ENCODE results near the gene LRMDA.

The LRMDA gene

DNA sequence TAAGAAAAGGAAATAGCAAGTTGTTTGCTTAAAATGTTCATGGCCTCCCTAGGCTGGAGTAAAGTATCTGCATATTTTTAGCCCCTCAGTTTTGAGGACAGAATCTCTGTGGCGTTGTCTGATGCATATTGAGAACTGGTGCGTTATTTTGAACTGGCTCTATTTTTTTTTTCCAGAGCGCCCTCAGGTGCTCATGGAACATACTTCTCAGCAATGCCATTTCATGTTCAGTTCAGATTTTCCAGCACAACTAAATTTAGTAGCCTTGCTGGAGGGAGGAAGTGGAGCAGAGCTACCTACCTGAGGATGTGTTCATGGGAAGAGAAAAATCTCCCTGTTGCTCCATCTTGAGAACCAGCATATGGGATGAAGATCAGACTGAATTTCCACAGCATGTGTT, 870.5 kb downstream of the LRMDA start:
- DNase-seq = no peak

DNA sequence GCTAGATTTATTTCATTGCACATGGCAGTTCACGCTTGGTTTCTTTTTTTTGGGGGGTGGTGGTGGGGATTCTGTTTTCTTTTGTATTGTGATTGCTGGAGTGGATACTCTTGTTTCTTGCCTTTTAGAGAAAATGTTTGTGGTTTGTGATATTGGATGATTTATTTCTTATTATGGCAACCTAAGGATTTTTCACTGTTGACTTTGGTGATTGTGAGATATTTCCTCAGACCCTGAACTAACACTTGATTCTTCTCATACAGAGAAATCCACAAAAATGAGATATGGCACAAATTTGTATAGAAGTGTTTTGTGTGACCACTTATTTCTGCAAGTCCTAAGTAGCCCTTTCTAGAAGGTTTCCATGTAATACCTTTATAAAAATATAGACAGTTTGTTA, 871.1 kb downstream of the LRMDA start:
- DNase-seq = no peak

DNA sequence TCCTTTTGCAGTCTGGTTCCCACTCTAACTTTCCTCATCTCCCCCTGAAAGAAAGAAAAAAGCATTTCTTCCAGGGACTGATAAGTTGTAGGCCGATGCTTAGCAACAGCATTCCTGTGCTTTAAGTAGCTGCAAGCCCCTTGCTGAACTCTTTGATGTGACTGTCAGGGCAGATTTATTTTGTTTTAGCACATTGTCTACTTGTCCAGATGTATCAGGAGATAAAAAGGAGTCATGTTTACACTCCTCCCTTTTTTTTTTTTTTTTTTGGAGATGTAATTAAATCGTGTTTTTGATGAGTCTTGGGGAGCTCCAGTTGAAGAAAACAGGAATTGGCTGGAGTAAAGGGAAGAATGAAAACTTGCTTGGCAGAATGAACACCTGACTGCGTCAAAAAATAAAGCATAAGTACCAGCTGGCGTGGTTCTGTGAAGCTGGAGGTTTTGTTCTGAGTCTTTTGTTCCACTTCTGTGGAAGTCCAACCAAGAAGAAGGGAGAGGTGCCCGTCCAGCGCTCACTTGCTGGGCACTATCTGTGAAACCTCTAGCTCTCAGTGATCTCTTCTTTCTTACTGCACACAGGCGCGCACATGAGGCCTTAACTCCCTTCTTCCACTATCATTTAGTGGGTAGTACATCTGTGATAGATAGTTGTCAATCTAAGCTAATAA, 871.7 kb downstream of the LRMDA start:
- no peak for DNase-seq

DNA sequence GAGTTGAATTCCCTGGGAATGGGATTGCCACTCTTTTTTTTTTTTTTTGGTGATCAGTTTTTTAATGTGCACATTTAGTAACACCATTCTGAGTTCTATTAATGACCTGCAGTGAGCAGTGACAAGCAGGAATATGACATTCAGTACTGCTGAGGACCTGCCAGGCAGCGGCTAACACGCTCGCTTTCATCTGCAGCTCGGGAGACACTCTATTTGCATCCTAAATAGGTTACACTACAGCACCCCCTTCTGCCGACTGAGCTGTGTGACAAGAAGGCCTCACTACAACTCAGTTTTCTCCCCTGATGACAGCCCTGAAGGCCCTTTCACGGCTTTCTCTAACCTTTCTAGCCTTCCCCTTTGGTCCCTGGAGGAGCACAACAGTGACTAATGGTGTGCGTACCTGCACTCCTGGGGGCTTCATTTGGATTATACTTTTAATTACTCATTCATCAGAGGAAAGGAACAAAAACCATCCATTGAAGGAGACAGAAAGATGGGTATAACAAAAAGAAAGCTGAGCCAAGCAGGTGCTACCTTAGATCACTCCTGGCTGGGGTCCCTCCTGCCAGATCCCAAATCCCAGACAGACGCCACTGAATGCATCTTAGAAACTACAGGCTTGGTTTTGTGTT, 872.4 kb downstream of the LRMDA start:
- DNase-seq = no peak

DNA sequence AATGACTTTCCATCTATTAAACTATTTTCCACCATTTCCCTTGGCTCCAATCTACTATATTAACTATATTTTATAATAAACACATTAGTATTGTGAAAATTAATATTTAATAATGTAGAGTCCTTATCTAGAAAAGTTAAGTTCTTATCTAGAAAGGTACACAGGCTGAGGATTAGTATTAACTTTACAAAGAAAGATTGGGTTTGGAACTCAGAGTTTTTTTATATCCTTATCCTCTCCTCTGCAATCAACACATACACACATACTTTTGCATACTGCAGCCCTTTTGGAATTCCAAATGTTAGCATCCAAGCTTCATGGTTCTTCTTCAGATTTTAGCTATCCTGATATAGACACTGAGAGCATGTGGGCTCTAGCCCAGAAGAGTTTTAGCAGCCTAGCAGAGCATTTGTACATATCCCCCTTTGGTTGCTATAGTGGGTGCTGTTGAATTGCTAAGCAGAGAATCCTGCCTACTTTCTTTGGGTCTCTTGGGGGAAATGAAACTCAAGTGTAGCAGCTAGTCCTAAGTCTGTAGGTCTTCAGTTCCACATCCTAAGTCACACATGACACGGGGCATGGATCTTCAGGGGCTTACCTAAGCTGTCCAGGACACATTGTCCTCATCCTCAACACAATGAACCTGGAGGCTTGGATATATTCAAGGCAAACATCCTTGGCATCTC, 874.6 kb downstream of the LRMDA start:
- no peak for DNase-seq

DNA sequence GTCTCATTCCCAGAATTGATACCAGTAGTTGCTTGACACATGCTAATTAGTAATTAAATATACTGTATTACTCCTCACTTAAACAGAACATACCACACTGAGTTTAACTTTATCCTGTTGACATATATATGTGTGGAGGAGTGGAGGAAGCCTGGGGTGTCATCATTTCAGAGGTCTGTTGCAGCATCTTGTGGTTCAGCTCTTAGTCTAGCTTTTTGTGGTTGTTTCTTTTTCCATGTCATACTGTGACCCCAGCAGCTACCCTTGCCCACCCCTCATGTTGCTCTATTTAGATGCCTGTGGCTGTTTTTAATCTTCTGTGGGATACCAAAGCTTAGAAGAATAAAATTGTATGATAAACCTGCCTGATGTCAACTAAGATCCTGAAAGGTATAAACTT, 875.4 kb downstream of the LRMDA start:
- DNase-seq = no peak

DNA sequence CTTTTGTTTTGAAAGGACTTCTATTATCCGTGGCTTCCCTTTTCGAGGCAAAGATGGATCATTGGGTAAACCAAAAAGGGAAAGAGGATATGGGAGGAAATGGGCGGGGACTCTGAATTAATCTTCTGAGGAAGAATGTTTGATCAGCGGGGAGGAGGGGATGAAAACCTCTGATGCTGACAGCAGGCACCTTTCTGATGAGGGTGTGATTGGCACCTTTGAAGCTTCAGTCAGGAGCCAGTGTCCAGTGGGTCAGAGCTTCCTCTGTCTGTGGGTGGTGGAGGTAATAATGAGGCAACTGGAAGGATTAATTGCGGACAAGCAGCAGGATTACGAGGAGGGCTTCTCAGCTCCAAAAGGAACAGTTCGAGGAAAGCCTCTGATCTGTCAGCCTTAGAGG, 877.6 kb downstream of the LRMDA start:
- DNase-seq = no peak

DNA sequence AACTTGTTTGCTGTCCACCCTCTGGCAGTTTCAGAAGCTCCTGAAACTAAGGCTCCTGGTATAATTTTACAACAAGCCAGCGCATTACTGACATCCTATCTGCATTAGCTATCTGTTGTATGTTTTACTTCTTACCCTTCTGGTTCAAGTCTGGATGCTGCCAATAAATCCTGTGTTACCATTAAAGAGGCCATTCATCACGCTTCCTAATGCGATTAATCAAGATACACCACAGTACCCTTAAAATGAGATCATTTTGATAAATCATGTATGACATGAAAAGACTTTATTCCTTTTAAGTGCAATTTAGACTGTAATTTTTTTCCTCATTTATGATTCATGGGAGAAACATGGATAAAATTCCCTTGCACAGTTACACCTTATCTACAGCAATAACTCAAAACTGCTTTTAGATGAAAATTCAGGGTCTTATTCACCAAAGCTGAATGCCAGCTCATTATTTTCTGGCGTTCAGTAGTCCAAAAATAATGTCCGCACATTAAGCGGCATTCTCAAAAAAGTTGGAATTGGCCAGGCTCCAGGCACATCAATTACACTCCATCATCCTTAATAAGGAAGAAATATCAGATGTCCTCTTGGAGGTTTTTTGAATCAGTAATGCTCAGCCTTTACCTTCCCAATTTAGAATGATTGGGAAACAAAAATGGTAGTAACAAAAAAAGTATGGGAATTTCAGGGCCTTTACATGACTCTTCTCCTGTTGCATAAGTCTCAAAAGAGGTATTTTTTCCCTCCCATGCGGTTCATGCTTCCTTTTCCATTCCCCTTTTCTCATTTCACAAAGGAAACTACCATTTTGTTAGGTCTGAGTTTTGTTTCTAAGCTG, 878.5 kb downstream of the LRMDA start:
- DNase-seq = no peak

DNA sequence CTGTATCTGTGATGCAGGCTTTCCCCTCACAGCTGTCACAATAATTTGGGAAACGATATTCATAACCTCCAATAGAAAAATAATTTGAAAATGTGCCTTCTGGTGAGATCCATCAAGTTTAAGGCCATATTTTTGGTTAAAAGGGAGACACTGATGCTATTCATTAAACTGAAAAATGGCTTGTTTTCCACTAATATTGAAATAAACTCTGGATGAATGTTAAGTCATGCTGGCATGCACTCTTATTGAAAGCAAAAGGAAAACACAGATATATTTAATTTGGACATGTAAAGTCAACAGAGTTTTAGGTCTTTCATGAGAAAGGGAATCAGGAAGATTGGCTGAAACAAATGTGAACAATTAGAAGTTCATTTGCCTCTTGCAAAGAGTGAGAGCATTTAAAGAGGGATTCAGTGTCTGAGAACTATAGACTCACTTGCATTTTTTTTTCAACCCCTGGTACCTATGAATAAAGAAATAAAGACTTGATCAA, 879.2 kb downstream of the LRMDA start:
- no peak for DNase-seq

DNA sequence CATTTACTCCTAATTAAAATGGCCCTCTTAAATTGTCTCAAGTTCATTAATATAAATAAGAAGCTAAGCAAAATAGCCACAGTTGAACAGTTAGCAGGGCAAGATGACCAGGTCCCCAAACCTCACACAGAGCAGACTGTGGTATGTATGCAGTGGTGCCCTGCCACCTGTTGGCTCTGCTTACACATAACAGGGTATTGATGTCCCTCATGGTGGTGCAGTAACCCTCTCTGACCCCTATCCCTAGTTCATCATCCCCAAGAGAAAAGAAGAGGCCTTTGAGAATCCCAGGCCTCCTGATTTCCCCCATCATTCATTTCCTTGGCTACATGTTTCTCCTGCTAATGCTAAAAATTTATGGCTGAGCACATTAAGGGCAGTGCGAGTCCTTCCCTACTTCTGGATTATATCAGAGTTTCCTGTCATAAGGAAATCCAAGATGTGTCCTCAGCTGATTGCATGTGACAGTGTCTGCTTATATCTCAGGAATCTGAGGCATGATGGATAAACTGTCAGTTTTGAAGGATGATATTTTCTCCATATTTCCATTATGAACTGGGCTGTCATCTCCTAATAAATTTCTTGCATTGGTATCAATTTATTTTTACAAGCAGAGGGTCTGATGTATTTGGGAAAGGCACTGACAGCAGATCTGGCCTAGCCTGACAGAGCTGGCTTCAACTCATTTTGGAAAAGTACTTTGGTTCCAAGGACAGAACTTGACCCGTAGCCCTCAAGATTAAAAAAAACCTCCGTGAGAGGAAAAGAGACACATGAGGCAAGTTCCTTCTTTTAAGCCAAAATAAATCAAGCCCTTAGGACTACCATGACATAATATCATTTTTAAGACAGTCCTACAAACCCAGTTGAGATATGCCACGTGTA, 880.6 kb downstream of the LRMDA start:
- DNase-seq = no peak

DNA sequence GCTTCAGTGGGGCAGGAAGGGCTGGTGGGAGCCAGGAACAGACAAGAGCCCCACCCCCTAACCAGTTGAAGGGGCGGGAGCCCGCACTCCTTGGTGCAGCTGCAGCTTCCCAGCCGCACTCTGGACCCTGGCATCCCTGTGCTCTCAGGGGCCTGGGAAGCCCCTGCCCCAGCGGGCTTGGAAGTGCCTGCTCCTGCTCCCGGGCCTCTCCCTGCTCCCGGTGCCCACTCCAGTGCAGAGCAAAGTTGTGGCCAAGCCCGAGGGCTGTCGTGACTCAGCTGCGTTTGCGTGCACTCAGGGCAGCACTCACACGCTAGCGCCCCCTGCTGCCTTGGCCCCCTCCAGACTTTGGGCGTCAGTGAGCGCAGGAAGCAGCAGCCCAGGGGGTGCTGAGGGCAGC, 883.8 kb downstream of the LRMDA start:
- DNase-seq = no peak

DNA sequence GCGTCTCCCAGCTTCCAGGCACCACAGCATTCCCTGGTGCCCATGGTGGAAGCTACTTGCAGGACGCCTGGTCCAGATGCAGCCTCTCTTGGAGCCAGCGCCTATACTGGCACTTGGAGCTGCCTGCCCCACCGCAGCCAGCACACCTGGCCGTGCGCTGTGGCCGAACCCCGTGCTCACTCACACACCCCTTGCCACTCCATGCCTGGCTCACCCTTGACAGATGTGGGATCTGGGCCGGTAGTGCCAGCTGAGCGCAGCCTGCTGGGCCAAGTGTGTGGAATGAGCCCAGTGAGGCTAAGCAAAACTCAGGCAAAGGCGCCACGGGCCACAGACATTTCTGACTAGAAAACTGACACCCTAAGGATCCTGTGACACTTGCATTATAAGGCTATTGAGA, 884.8 kb downstream of the LRMDA start:
- DNase-seq = no peak

DNA sequence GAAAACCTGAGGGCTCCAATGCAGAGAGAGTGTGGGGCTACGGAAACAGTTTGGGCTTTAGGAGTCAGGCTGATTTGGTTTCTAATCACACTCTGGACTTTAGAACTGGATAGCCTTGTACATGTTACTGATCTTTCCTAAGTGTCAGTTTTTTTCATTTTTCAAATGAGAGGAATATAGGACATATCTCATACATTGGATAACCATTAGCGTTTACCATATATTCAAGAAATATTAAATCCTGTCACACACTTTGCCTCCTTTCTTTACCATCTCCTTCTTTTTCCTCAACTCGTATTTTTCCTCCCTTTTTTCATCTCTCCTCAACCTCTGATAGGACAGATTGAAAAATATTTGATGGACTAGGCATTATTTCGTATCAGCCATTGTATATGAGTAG, 885.7 kb downstream of the LRMDA start:
- DNase-seq = no peak

DNA sequence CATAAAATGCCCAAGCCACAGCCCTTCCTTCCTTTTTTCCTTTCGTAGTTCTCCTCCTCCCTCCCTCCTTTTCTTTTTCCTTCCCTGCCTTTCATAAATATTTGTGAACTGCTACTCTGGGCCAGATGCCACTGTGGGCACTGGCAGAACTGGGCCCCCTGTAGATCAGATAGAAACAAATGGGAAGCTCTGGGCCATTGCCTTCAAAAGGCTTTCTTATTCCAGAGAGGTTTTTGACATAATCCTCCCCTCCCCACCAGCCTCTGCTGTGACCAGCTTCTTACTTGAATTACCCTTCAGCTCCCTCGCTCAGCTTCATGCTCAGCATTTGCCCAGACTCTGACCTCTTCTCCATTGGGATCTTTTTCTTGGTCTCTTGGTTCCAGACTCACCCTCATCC, 886.8 kb downstream of the LRMDA start:
- no peak for DNase-seq

DNA sequence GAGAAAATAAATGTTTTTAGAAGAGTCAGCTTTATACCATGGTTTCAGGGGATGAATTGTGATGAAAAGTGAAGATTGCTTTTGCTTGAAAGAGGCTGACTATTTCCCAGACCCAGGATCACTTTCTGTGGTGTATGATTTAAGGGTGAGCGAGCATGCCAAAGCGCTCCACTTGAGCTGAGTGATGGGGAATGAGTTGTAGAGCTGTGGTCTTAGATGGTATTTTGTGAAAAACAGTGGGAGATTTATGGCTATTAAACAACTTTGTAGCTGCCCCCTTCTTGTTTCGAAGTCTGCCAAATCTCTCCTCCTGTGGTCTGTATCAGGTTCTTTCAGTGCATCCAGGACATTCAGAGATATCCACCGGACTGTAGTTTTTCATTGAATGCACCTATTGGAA, 888.2 kb downstream of the LRMDA start:
- DNase-seq = no peak

DNA sequence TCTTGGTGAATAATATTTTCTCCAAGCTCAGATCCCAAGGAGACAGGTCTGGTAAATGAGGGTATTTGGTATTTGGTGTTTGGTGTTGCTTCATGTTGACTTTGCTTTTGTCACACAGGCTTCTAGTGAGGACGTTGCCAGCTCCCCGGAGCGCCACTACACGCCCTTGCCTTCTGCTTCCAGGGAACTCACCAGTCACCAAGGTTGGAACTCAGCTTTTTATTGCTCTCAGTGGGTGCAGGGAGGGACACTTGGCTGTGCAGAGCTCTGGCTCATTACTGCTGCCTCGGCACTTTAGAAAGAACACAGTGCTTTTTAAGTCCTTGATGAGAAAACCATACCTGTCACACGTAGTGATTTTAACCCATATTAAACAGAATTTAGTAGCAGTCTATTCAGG, 892.9 kb downstream of the LRMDA start:
- DNase-seq = no peak

DNA sequence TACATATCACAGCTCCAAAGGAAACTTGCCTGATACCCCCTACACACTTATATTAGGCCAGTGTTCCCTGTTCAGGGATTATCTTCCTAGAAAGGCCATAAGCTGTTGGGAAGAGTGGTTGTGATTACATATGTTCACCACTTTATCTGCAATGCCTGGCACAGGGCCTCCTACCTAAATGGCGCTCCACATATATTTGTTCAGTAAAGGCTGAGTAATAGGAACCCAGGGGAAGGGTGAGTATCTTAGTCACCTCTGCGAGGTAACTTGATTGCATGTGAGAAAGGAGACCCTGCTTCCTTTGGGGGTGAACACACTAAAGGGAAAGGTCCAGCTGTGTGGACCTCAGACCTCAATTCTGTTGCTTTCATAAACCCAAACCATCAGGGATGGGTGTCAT, 896.0 kb downstream of the LRMDA start:
- DNase-seq = no peak

DNA sequence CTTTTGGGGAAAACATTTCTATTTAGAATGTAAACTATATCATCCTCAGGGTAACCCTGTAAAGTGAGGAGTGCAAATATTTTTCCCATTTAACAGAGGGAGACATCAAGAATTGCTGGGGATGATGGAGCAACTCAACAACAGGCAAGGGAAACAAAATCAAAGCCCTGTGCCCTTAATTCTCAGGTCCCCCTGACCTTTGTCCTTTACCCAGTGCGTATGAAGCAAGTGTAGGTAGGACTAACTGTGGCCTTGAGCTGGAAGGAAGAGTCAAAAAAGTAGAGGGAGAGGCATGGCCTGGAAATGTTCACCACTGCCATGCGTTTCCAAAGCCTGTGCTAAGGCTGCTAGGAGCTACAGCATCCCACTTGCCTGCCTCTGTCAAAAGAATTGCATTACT, 896.9 kb downstream of the LRMDA start:
- DNase-seq = no peak

DNA sequence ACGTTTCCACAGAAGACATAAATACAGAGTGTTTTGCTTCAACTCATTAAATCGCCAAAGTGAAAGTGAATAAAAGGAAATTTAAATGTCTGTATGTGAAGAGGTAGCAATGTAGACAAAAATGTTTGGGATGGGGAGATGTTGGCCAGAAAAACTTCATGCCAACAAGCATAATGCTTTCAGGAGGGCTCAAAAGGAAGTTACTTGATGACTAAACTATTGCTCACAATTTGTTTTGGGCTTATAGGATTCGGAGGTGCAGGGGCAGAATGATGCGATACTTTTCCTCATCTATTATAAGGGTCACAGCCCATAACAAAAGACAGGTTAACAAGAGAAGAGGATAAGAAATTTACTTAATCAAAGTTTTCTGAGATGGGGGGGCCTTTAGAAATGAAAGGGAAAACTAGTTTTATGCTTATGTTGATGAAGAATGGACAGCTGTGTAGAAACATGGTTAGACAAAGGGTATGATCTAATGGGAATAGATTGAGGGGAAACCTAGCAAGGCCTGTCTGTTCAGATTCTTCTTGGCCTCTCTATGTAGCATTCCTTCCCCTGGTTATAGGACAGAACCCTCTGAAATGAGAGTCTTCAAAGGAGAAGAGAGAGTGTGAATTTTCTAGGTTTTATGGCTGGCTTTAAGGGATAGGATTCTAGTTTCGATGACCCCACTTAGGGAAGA, 898.6 kb downstream of the LRMDA start:
- no peak for DNase-seq

DNA sequence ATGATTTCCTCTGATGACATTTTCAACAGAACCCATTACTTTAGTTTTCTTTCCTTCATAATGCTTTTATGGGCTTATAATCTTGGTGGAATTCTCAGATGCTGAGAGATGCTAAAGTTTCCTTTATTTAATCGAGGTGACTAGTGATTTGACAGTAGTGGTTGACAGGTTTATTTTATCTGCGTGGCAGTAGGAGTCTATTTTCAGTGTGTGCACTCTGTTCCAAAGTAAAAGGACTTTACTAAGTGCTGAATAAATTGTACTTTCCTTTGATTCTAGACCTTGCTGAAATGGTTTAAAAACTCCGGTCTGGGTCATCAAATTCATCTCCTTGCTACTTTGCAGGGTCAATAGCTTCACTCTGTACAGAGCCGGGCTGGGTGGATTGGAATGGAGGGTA, 900.3 kb downstream of the LRMDA start:
- DNase-seq = no peak

DNA sequence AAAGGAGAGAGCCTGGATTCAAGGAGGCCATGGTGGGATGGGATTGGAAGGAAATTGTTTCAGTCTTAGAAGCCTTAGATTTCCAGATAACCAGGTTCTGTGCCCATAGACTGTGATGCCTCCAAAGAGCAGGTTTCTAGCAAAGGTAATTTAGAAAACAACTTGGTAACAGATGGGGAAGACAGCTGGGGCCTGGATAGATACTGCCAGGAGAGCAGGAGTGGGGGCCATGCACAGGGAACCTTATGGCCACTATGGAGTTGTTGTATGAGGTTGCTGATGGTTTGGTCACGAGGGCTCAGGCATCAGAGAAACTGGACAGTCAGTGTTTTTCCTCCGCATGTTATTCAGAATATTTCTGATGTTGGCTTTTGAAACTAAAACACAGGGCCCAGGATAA, 901.9 kb downstream of the LRMDA start:
- no peak for DNase-seq

DNA sequence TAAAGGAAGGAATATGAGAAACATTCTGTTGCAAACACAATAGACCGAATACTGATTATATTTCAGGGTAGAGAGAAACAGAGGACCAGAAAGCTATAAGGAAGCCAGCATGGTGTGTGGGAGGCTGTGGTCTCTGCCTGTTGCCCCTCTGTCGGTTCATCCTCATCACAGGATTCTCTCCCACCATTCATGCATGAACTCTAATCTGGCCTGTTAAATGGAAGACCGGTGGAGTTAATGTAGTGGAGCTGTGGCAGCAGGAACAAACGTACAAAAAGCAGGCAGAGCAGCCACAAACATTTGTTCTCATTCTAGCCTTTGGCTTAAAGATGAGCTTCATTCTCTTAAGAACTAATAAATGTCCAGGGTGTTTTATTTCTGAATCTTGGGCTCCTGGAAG, 902.4 kb downstream of the LRMDA start:
- DNase-seq = no peak

All from CD4-positive, alpha-beta T cell treated with Interleukin-10 for 1 hour (primary cell).